ENCODE measurements around the gene GSTM4. TPM values are rescaled to one million over a fixed set of nuclear protein-coding genes. Genes with fewer than 3 reads are reported as not detected.

GSTM4 gene
- total and polyA plus RNA-seq, 2 donors (not counting 1 experiment from before 2014, with no cell fraction given) = 28.6 to 56.5 TPM

DNA sequence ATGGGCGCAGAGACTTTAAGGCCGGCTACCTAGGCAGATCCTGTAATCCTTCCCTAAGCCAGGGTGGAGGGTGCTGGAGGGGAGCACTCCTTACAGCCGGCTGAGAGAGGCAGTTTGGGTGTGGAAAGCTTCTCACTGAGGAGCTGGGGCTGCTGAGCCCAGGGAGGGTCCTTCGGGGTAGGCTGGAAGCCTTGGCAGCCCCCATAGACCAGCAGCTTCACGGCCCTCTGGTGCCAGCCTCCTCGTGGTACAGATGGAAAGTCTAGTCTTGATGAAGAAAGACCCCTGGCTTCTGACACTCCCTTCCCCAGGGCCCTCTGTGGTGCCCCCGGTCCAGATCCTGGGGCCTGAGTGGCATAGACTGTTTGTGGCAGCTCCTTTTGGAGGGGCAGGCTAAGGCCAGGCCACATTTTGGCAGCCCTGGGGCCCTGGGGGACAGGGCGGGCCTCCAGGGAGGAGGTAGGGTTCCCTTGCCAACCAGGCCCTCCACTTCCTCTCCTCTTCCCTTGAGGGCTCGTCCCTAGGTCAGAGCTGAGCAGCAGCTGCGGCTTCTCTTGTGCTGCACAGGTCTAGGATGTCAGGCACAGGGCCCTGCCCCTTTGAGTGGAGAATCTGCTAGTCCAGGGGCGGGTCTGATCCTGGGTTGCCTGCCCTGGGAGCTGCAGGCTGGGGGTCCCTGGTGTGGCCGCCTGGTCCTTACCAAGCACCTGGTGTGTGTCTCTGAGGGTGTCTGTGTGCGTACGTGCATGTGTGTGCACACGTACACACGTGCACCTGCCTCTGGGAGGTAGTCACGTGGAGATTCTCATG is 31.5 kb upstream of the GSTM4 start:
- peaks cover 53% of the 10 kb centered on the region for H3K4me1 Mint-ChIP-seq

More for the DNA sequence above, 31.5 kb upstream of the GSTM4 start:
- Mint-ChIP-seq H3K9me3 (ENCODE audit: insufficient read depth) (no peaks in the 10 kb centered on the region), H3K27ac (peak overlapping the region; percentile 88), H3K4me3 (peak overlapping the region; percentile 99), H3K27me3 (no peaks in the 10 kb centered on the region)
- H4K20me1 ChIP-seq (ENCODE audit: control insufficient read depth, insufficient read depth, low read length, poor library complexity, severe bottlenecking) = peaks cover 8% of the 10 kb centered on the region
- H3K9me3 ChIP-seq (ENCODE audit: control extremely low read depth in 1 of 3, control insufficient read depth in 2 of 3, insufficient read depth in 1 of 3, low read length in 2 of 3) = no peaks in the 10 kb centered on the region
- peak overlapping the region; percentile 100 for H3K4me2 ChIP-seq (replicated peaks; ENCODE audit: low read depth, low read length, poor library complexity, severe bottlenecking)
- peak overlapping the region in 4 of 5 experiments; percentile 5 to 43 (median 31) for H3K4me3 ChIP-seq (ENCODE audit: control extremely low read depth in 1 of 5, extremely low read depth in 1 of 5, insufficient read depth in 1 of 5, low read depth in 2 of 5, low read length in 4 of 5)
- H3K4me1 ChIP-seq (ENCODE audit: control insufficient read depth in 2 of 2, insufficient read depth in 2 of 2, low read length in 2 of 2) = peaks cover 37 to 53% of the 10 kb centered on the region in 2 donors
- peak overlapping the region; percentile 60 to 64 for H3K27ac ChIP-seq (ENCODE audit: low read length in 2 of 2)
- no peaks in the 10 kb centered on the region for H3K27me3 ChIP-seq (replicated peaks in 1 of 4; ENCODE audit: control extremely low read depth in 1 of 4, control insufficient read depth in 3 of 4, insufficient read depth in 4 of 4, low read length in 3 of 4)
- H3K36me3 ChIP-seq (replicated peaks in 1 of 2; ENCODE audit: control extremely low read depth in 1 of 2, control insufficient read depth in 1 of 2, extremely low read depth in 1 of 2, insufficient read depth in 2 of 2, low read length in 1 of 2) = peaks cover 0 to 31% of the 10 kb centered on the region in 2 experiments
- TF ChIP-seq, protein P1, sequence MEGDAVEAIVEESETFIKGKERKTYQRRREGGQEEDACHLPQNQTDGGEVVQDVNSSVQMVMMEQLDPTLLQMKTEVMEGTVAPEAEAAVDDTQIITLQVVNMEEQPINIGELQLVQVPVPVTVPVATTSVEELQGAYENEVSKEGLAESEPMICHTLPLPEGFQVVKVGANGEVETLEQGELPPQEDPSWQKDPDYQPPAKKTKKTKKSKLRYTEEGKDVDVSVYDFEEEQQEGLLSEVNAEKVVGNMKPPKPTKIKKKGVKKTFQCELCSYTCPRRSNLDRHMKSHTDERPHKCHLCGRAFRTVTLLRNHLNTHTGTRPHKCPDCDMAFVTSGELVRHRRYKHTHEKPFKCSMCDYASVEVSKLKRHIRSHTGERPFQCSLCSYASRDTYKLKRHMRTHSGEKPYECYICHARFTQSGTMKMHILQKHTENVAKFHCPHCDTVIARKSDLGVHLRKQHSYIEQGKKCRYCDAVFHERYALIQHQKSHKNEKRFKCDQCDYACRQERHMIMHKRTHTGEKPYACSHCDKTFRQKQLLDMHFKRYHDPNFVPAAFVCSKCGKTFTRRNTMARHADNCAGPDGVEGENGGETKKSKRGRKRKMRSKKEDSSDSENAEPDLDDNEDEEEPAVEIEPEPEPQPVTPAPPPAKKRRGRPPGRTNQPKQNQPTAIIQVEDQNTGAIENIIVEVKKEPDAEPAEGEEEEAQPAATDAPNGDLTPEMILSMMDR (IDR thresholded peaks at IDR 0.05) = no peak
- TF ChIP-seq EZH2 (IDR thresholded peaks at IDR 0.05; ENCODE audit: borderline replicate concordance, insufficient read depth, low read depth, low read length, poor library complexity, severe bottlenecking) = no peak
- H3K79me2 ChIP-seq (ENCODE audit: control insufficient read depth, insufficient read depth, low read length) = peaks cover 42% of the 10 kb centered on the region
- CTCF ChIA-PET = interaction anchor here (0.7 to 2.6 kb wide), 8 partner anchors 8 to 360 kb away, joined by 3 to 25 read pairs (median 6); partner anchors contain the start of genes AHCYL1 and GNAI3
- intact Hi-C loops (cut with micrococcal nuclease) = loop anchor here (5.0 kb wide), 1 partner anchor 132 kb away; the partner anchor contains the start of gene CYB561D1
- ATAC-seq (ENCODE audit: low read depth) = peak; percentile 69
- POLR2A ChIA-PET = interaction anchor here (0.9 to 1.8 kb wide), 3 partner anchors 20 to 77 kb away, joined by 3 to 4 read pairs (median 3); partner anchors contain the start of gene GNAI3
- DNase-seq = peak; percentile 62
- H2AFZ ChIP-seq (ENCODE audit: insufficient read depth, low read depth, low read length, poor library complexity, severe bottlenecking) = peak overlapping the region; percentile 34
- H3K9ac ChIP-seq (ENCODE audit: low read length) = peak overlapping the region; percentile 36
- 11% methylated on average over 15 of the region's 17 CpGs for WGBS (ENCODE audit: insufficient coverage)

Data from B cell (primary cell).